Calu3 (cell line): Measurements from ENCODE around the gene CD6. TPM values are rescaled to one million over a fixed set of nuclear protein-coding genes. Genes with fewer than 3 reads are reported as not detected.

Source experiments
- BruUV-seq: library from RNA; stranded (reverse); fragments of 400-500 nt; replicated peaks from 2 replicates; lab custom pipeline; 2021; lab: Mats Ljungman, UMichigan
- CTCF ChIA-PET: fragments of 300-600 bp; sonication (Branson Sonifier 250); formaldehyde crosslinking; loops from one replicate; lab custom pipeline; 2022; ENCODE audit warnings: antibody characterized with exemption; lab: Charles Lee
- DNase-seq: peaks from one replicate; pipeline ENCODE4 v3.0.0; 2022
- H3K27ac Mint-ChIP-seq: one replicate; pipeline ENCODE4 v1.8.0; 2022; ENCODE audit warnings: mixed read lengths; ENCODE audit not compliant: unreplicated experiment
- H3K27me3 Mint-ChIP-seq: one replicate; pipeline ENCODE4 v1.8.0; 2022; ENCODE audit warnings: mixed read lengths; ENCODE audit not compliant: unreplicated experiment
- H3K36me3 Mint-ChIP-seq: one replicate; pipeline ENCODE4 v1.8.0; 2022; ENCODE audit warnings: mild to moderate bottlenecking, moderate library complexity, mixed read lengths; ENCODE audit not compliant: insufficient read depth, unreplicated experiment
- H3K4me1 Mint-ChIP-seq: one replicate; pipeline ENCODE4 v1.8.0; 2022; ENCODE audit warnings: mild to moderate bottlenecking, low read depth, mixed read lengths; ENCODE audit not compliant: unreplicated experiment
- H3K4me3 Mint-ChIP-seq: one replicate; pipeline ENCODE4 v1.8.0; 2022; ENCODE audit warnings: mild to moderate bottlenecking, low read depth, moderate library complexity, mixed read lengths; ENCODE audit not compliant: unreplicated experiment
- H3K9me3 Mint-ChIP-seq: one replicate; pipeline ENCODE4 v1.8.0; 2022; ENCODE audit warnings: low read depth, mixed read lengths; ENCODE audit not compliant: unreplicated experiment
- intact Hi-C: fragments of 100-400 bp; cut with micrococcal nuclease; formaldehyde crosslinking; loops from one replicate; pipeline ENCODE4 v1.10.0; 2022; ENCODE audit not compliant: unreplicated experiment
- total RNA-seq: library from RNA; stranded (reverse); gene quantifications from 2 replicates; pipeline ENCODE4 v1.2.3, GENCODE V29; 2022
- TF ChIP-seq, protein P1 (sequence below): fragments of 200-600 bp; IDR thresholded peaks from one replicate; pipeline ENCODE4 v1.8.0; 2022; ENCODE audit warnings: antibody characterized with exemption; ENCODE audit not compliant: unreplicated experiment

CD6 gene
- total RNA-seq, 1 experiment from 2014 or later: 0.26 TPM

DNA sequence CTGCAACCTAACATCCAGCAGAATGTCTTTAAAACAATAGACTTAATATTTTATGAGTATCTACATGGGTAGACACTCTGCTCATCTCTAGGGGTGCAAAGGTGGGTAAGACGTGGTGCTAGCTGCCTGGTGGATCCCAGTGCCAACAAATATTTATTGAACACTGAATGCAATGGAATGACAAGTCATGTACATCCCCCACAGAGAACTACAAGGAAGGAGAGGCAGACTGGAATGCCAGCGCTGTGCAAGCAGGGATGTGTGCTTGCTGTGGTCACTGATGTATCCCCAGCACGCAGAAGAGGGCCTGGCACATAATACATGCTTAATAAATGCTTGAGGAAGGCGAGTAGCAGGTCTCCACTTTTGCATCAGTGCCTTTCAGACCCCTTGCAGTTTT, 61.9 kb downstream of the CD6 start:
- DNase-seq: no peak
- CTCF ChIA-PET: no interaction called here
- intact Hi-C loops: no loop called here
- no peak overlapping the region for H3K27ac Mint-ChIP-seq
- TF ChIP-seq, protein P1, sequence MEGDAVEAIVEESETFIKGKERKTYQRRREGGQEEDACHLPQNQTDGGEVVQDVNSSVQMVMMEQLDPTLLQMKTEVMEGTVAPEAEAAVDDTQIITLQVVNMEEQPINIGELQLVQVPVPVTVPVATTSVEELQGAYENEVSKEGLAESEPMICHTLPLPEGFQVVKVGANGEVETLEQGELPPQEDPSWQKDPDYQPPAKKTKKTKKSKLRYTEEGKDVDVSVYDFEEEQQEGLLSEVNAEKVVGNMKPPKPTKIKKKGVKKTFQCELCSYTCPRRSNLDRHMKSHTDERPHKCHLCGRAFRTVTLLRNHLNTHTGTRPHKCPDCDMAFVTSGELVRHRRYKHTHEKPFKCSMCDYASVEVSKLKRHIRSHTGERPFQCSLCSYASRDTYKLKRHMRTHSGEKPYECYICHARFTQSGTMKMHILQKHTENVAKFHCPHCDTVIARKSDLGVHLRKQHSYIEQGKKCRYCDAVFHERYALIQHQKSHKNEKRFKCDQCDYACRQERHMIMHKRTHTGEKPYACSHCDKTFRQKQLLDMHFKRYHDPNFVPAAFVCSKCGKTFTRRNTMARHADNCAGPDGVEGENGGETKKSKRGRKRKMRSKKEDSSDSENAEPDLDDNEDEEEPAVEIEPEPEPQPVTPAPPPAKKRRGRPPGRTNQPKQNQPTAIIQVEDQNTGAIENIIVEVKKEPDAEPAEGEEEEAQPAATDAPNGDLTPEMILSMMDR: no peak
- BruUV-seq: no TSS peak
- peaks cover 2% of the 10 kb centered on the region for H3K4me1 Mint-ChIP-seq
- H3K4me3 Mint-ChIP-seq: no peak overlapping the region
- no peaks in the 10 kb centered on the region for H3K36me3 Mint-ChIP-seq
- H3K9me3 Mint-ChIP-seq: no peaks in the 10 kb centered on the region
- peaks cover 26% of the 10 kb centered on the region for H3K27me3 Mint-ChIP-seq

DNA sequence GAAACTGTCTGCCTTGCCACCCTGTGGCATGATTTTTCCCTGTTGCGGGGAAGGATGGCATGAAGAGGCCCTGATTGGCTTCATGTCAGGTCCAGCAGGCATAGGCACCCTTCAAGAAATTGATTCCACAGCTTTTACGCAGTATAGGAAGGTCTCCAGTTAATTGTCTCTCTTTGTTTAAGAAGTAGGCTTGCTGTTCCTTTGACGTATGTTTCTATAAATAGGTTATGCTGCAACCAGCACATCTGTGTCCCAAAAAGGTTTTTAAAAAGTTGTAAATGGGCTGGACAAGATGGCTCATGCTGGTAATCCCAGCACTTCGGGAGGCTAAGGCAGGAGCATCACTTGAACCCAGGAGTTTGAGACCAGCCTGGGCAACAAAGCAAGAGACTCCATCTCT, 62.6 kb downstream of the CD6 start:
- no peak overlapping the region for H3K4me3 Mint-ChIP-seq
- TF ChIP-seq, protein P1: no peak
- peaks cover 22% of the 10 kb centered on the region for H3K27me3 Mint-ChIP-seq
- intact Hi-C loops: no loop called here
- H3K9me3 Mint-ChIP-seq: no peaks in the 10 kb centered on the region
- no peak overlapping the region for H3K27ac Mint-ChIP-seq
- DNase-seq: no peak
- CTCF ChIA-PET: no interaction called here
- no peaks in the 10 kb centered on the region for H3K4me1 Mint-ChIP-seq
- no peaks in the 10 kb centered on the region for H3K36me3 Mint-ChIP-seq
- no TSS peak for BruUV-seq

- Mint-ChIP-seq H3K36me3 (no peaks in the 10 kb centered on the region), H3K27ac (no peak overlapping the region)
- intact Hi-C loops: no loop called here
These were observed 63.4 kb downstream of the CD6 start for GRCh38 chr11:61034704-61035525.

DNA sequence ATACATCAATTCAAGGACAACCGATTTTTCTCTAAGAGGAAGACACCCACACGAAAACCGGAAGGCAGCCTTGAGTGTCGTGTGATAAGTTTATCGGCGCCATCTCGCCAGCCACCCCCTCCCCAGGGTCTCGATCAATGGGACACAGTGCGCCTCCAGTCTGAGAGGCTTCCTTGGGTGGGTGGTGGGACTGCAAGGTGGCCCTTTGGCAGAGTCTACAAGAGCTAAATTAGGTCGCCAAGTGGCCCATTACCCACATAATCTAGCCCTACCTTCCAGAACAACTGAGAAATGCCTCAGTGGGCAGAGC, 64.0 kb downstream of the CD6 start:
- intact Hi-C loops: no loop called here
- TF ChIP-seq, protein P1: no peak
- no peak for DNase-seq
- H3K4me3 Mint-ChIP-seq: no peak overlapping the region
- H3K27ac Mint-ChIP-seq: no peak overlapping the region
- CTCF ChIA-PET: no interaction called here
- peaks cover 22% of the 10 kb centered on the region for H3K27me3 Mint-ChIP-seq
- H3K9me3 Mint-ChIP-seq: no peaks in the 10 kb centered on the region
- BruUV-seq: no TSS peak
- H3K36me3 Mint-ChIP-seq: no peaks in the 10 kb centered on the region
- no peaks in the 10 kb centered on the region for H3K4me1 Mint-ChIP-seq

More at GRCh38 chr11:61034704-61035525, 63.4 kb downstream of the CD6 start:
- no peak for DNase-seq
- TF ChIP-seq, protein P1: no peak
- Mint-ChIP-seq H3K9me3 (no peaks in the 10 kb centered on the region), H3K4me3 (no peak overlapping the region), H3K27me3 (peaks cover 22% of the 10 kb centered on the region), H3K4me1 (no peaks in the 10 kb centered on the region)
- CTCF ChIA-PET: no interaction called here
- no TSS peak for BruUV-seq
